GM12878 (cell line): Measurements from ENCODE around the gene CACNA1S. TPM values are rescaled to one million over a fixed set of nuclear protein-coding genes. Genes with fewer than 3 reads are reported as not detected.
A peak's percentile ranks its signal among the peaks of the same experiment; 100 is the strongest.

ENCODE experiments used
- BACH1 ChIP-seq: fragments of 450-650 bp; IDR thresholded peaks from 2 replicates; pipeline ENCODE4 v1.6.1; 2017; ENCODE audit warnings: mild to moderate bottlenecking, borderline replicate concordance
- BMI1 ChIP-seq: fragments of 450-650 bp; IDR thresholded peaks from 2 replicates; pipeline ENCODE4 v1.6.1; 2016; ENCODE audit warnings: mild to moderate bottlenecking, moderate library complexity, borderline replicate concordance
- CHD2 ChIP-seq: IDR thresholded peaks from 2 replicates; pipeline ENCODE4 v1.6.1; 2011; ENCODE audit warnings: low read depth, low read length, improper control_type of control experiment, borderline replicate concordance
- CHD4 ChIP-seq: fragments of 200-600 bp; sonication (generic); IDR thresholded peaks from 2 replicates; pipeline ENCODE4 v1.6.1; 2016; ENCODE audit warnings: mild to moderate bottlenecking
- CUX1 ChIP-seq: IDR thresholded peaks from 2 replicates; pipeline ENCODE4 v1.6.1; 2012; ENCODE audit warnings: improper control_type of control experiment, low read depth, low read length; ENCODE audit not compliant: insufficient replicate concordance
- DPF2 ChIP-seq: fragments of 450-650 bp; IDR thresholded peaks from 2 replicates; pipeline ENCODE4 v1.6.1; 2017; ENCODE audit warnings: mild to moderate bottlenecking
- ESRRA ChIP-seq: IDR thresholded peaks from 2 replicates; pipeline ENCODE4 v1.6.1; 2012; ENCODE audit warnings: mild to moderate bottlenecking, low read length, improper control_type of control experiment
- GABPA ChIP-seq: IDR thresholded peaks from 2 replicates; pipeline ENCODE4 v1.6.1; 2014; ENCODE audit warnings: antibody characterized with exemption, low read depth, mild to moderate bottlenecking, inconsistent platforms
- GATAD2B ChIP-seq: fragments of 450-650 bp; conservative IDR thresholded peaks from 2 replicates; pipeline ENCODE4 v1.6.1; 2017; ENCODE audit warnings: low read depth, mild to moderate bottlenecking, moderate library complexity
- HDAC6 ChIP-seq: fragments of 200-600 bp; sonication (generic); IDR thresholded peaks from one replicate; pipeline ENCODE4 v1.8.0; 2017; ENCODE audit warnings: antibody characterized with exemption; ENCODE audit not compliant: unreplicated experiment
- HDGF ChIP-seq: fragments of 450-650 bp; IDR thresholded peaks from 2 replicates; pipeline ENCODE4 v1.6.1; 2016; ENCODE audit warnings: antibody characterized with exemption
- IRF4 ChIP-seq: IDR thresholded peaks from 2 replicates; pipeline ENCODE4 v1.6.1; 2011; ENCODE audit warnings: low read depth, low read length
- KLF5 ChIP-seq: fragments of 450-650 bp; IDR thresholded peaks from 2 replicates; pipeline ENCODE4 v1.6.1; 2014; ENCODE audit warnings: mild to moderate bottlenecking; ENCODE audit not compliant: partially characterized antibody
- MEF2A ChIP-seq: IDR thresholded peaks from 2 replicates; pipeline ENCODE4 v1.6.1; 2011; ENCODE audit warnings: low read depth, mild to moderate bottlenecking, low read length, moderate library complexity; ENCODE audit not compliant: insufficient read depth
- NR2C2 ChIP-seq: IDR thresholded peaks from 2 replicates; pipeline ENCODE4 v1.6.1; 2011; ENCODE audit warnings: borderline replicate concordance, low read depth; ENCODE audit not compliant: control insufficient read depth, insufficient read length
- SPI1 ChIP-seq: IDR thresholded peaks from 2 replicates; pipeline ENCODE4 v1.6.1; 2011; ENCODE audit warnings: low read depth, mild to moderate bottlenecking, low read length, moderate library complexity, borderline replicate concordance; ENCODE audit not compliant: insufficient read depth
- STAT1 ChIP-seq: fragments of 450-650 bp; conservative IDR thresholded peaks from 2 replicates; pipeline ENCODE4 v1.6.1; 2014; ENCODE audit warnings: antibody characterized with exemption, mild to moderate bottlenecking
- TCF3 ChIP-seq: IDR thresholded peaks from 2 replicates; pipeline ENCODE4 v1.6.1; 2012; ENCODE audit warnings: low read depth, mild to moderate bottlenecking, low read length, borderline replicate concordance; ENCODE audit not compliant: insufficient read depth
- ZBTB40 ChIP-seq: fragments of 450-650 bp; IDR thresholded peaks from 2 replicates; pipeline ENCODE4 v1.6.1; 2016; ENCODE audit warnings: mild to moderate bottlenecking, moderate library complexity, borderline replicate concordance
- ZNF24 ChIP-seq: fragments of 450-650 bp; IDR thresholded peaks from 2 replicates; pipeline ENCODE4 v1.6.1; 2017; ENCODE audit warnings: antibody characterized with exemption, mild to moderate bottlenecking
- polyA plus RNA-seq, 11 experiments: library from polyadenylated mRNA; depleted of rRNA in 4 of 11; unstranded in 6 of 11; stranded (reverse) in 5 of 11; fragments of >200 nt; fragmentation: Nextera tagmentation in 4 of 11; fragmentation: Illumina TruSeq in 1 of 11; extraction: Ambion mirVana in 4 of 11; extraction: Trizol in 1 of 11; gene quantifications; 1 replicate in 1 of 11; 2 replicates in 10 of 11; pipeline versions ENCODE4 v1.2.1 to v1.2.3, GENCODE V29; 2011 to 2016; ENCODE audit warnings: inconsistent platforms in 2 of 11, missing spikeins in 2 of 11, low read depth in 1 of 11
- total RNA-seq, 4 experiments: library from RNA; depleted of rRNA in 3 of 4; stranded (reverse); fragments of >200 nt in 3 of 4; fragmentation: Illumina TruSeq in 1 of 4; extraction: Trizol in 1 of 4; gene quantifications; 2 replicates each; pipeline versions ENCODE4 v1.2.1 to v1.2.3, GENCODE V29; 2013 to 2021

The CACNA1S gene
- total and polyA plus RNA-seq, 10 of the 15 experiments (the other 5 are each of a cell fraction or from before 2014, with no cell fraction given): under 0.01 to 0.04 (median 0.02) TPM; not detected in 6

GRCh38 chr1:201019321-201019977 lies 92.8 kb downstream of the CACNA1S start (continued):
- TF ChIP-seq DPF2 (peak; percentile 74), BMI1 (no peak), IRF4 (no peak), GABPA (no peak), SPI1 (peak; percentile 76), CHD2 (peak; percentile 53; the same call in 1 of the 2 replicates), GATAD2B (peak; percentile 59; the same call in 1 of the 2 replicates), HDAC6 (no peak), BACH1 (peak; percentile 14; the same call in 1 of the 2 replicates), STAT1 (no peak), MEF2A (peak; percentile 94), CHD4 (no peak), TCF3 (no peak), KLF5 (no peak), ZBTB40 (peak; percentile 53; the same call in 1 of the 2 replicates), ZNF24 (no peak), NR2C2 (no peak), ESRRA (no peak), HDGF (no peak), CUX1 (no peak)
